B cell (primary cell): ENCODE measurements around the gene RSPH6A. TPM values are rescaled to one million over a fixed set of nuclear protein-coding genes. Genes with fewer than 3 reads are reported as not detected.

ENCODE experiments used
- ATAC-seq: fragments of 200-7000 bp; cut with Tn5 transposase; one replicate; pipeline ENCODE4 v1.10.0; 2021; ENCODE audit warnings: low read depth, mild to moderate bottlenecking, moderate number of reproducible peaks, moderate library complexity
- CTCF ChIA-PET: fragments of 350-600 bp; sonication (Branson Sonifier 250); formaldehyde crosslinking; loops from one replicate; lab custom pipeline; 2021; ENCODE audit warnings: antibody characterized with exemption, inconsistent platforms; lab: Charles Lee
- POLR2A ChIA-PET: fragments of 350-600 bp; sonication (Branson Sonifier 250); formaldehyde crosslinking; loops from one replicate; lab custom pipeline; 2021; ENCODE audit warnings: antibody characterized with exemption; lab: Charles Lee
- DNase-seq: peaks from one replicate; pipeline ENCODE4 v3.0.0; 2013
- H2AFZ ChIP-seq: 2 replicates; pipeline ENCODE4 v1.6.1; 2012; ENCODE audit warnings: mild to moderate bottlenecking, low read depth, low read length; ENCODE audit not compliant: insufficient read depth, poor library complexity, severe bottlenecking
- H3K27ac ChIP-seq, 2 donors: 1 replicate in 1 of 2; 2 replicates in 1 of 2; pipeline ENCODE4 v1.5.1; 2012 to 2013; ENCODE audit warnings: low read length in 2 of 2, mild to moderate bottlenecking in 2 of 2, moderate library complexity in 1 of 2
- H3K27me3 ChIP-seq, 4 experiments: fragments of 200-600 bp in 1 of 4; sonication (generic) in 1 of 4; replicated peaks in 1 of 4; 1 replicate in 2 of 4; 2 replicates in 2 of 4; pipeline versions ENCODE4 v1.6.1 to v1.7.0; 2013 to 2016; ENCODE audit warnings: low read length in 3 of 4, mild to moderate bottlenecking in 2 of 4, mixed read lengths in 1 of 4, moderate library complexity in 1 of 4; ENCODE audit not compliant: insufficient read depth in 4 of 4, control insufficient read depth in 3 of 4; ENCODE audit errors: control extremely low read depth in 1 of 4
- H3K36me3 ChIP-seq, 2 experiments: replicated peaks in 1 of 2; 1 replicate in 1 of 2; 2 replicates in 1 of 2; pipeline versions ENCODE4 v1.6.1 to v1.7.1; 2013; ENCODE audit warnings: low read length in 1 of 2; ENCODE audit not compliant: insufficient read depth in 2 of 2, control insufficient read depth in 1 of 2; ENCODE audit errors: control extremely low read depth in 1 of 2, extremely low read depth in 1 of 2
- H3K4me1 ChIP-seq, 2 donors: fragments of 200-600 bp in 1 of 2; sonication (generic) in 1 of 2; 1 replicate in 1 of 2; 2 replicates in 1 of 2; pipeline versions ENCODE4 v1.5.1 to v1.6.1; 2013 to 2017; ENCODE audit warnings: low read length in 2 of 2; ENCODE audit not compliant: control insufficient read depth in 2 of 2, insufficient read depth in 2 of 2
- H3K4me2 ChIP-seq: replicated peaks from 2 replicates; pipeline ENCODE3; 2012; ENCODE audit warnings: mild to moderate bottlenecking, low read depth, low read length; ENCODE audit not compliant: poor library complexity, severe bottlenecking
- H3K4me3 ChIP-seq, 5 experiments: fragments of 200-600 bp in 1 of 5; sonication (generic) in 1 of 5; 1 replicate in 3 of 5; 2 replicates in 2 of 5; pipeline versions ENCODE4 v1.5.1 to v1.7.0; 2011 to 2016; ENCODE audit warnings: low read length in 4 of 5, mild to moderate bottlenecking in 4 of 5, low read depth in 2 of 5, control low read depth in 1 of 5, moderate library complexity in 1 of 5; ENCODE audit not compliant: insufficient read depth in 1 of 5; ENCODE audit errors: control extremely low read depth in 1 of 5, extremely low read depth in 1 of 5
- H3K79me2 ChIP-seq: fragments of 200-600 bp; sonication (generic); one replicate; pipeline ENCODE4 v1.6.0; 2016; ENCODE audit warnings: low read length; ENCODE audit not compliant: control insufficient read depth, insufficient read depth
- H3K9ac ChIP-seq: fragments of 200-600 bp; sonication (generic); 2 replicates; pipeline ENCODE4 v1.6.1; 2017; ENCODE audit warnings: mild to moderate bottlenecking, low read length, moderate library complexity
- H3K9me3 ChIP-seq, 3 donors: one replicate each; pipeline versions ENCODE4 v1.6.1 to v1.7.1; 2013; ENCODE audit warnings: low read length in 2 of 3; ENCODE audit not compliant: control insufficient read depth in 2 of 3, insufficient read depth in 1 of 3; ENCODE audit errors: control extremely low read depth in 1 of 3
- H4K20me1 ChIP-seq: 2 replicates; pipeline ENCODE4 v1.6.0; 2012; ENCODE audit warnings: mild to moderate bottlenecking, low read length; ENCODE audit not compliant: insufficient read depth, control insufficient read depth, poor library complexity, severe bottlenecking
- H3K27ac Mint-ChIP-seq: one replicate; pipeline ENCODE4 v1.8.0; 2021; ENCODE audit warnings: mixed read lengths
- H3K27me3 Mint-ChIP-seq: one replicate; pipeline ENCODE4 v1.8.0; 2021; ENCODE audit warnings: mixed read lengths
- H3K4me1 Mint-ChIP-seq: one replicate; pipeline ENCODE4 v1.8.0; 2021; ENCODE audit warnings: mixed read lengths
- H3K4me3 Mint-ChIP-seq: one replicate; pipeline ENCODE4 v1.8.0; 2021; ENCODE audit warnings: mixed read lengths
- H3K9me3 Mint-ChIP-seq: one replicate; pipeline ENCODE4 v1.8.0; 2022; ENCODE audit warnings: mixed read lengths; ENCODE audit not compliant: insufficient read depth
- CTCF ChIP-seq: fragments of 200-600 bp; IDR thresholded peaks from one replicate; pipeline ENCODE4 v1.8.0; 2022; ENCODE audit warnings: antibody characterized with exemption, mild to moderate bottlenecking
- EZH2 ChIP-seq: IDR thresholded peaks from 2 replicates; pipeline ENCODE4 v1.6.1; 2012; ENCODE audit warnings: borderline replicate concordance, low read depth, mild to moderate bottlenecking, moderate library complexity, low read length; ENCODE audit not compliant: insufficient read depth, poor library complexity, severe bottlenecking
- WGBS: methylation state at CpG from one replicate; pipeline ENCODE4 v1.1.5; 2013; ENCODE audit warnings: missing lambda C conversion rate; ENCODE audit not compliant: insufficient coverage; 5-methylcytosine and 5-hydroxymethylcytosine counted together
- intact Hi-C: fragments of 100-400 bp; cut with micrococcal nuclease; formaldehyde crosslinking; loops from one replicate; pipeline ENCODE4 v1.10.0; 2022
- polyA plus RNA-seq: library from polyadenylated mRNA; depleted of rRNA; stranded (reverse); fragments of >200 nt; gene quantifications from 2 replicates; pipeline ENCODE4 v1.2.3, GENCODE V29; 2012
- total RNA-seq, 2 donors: library from RNA; stranded (reverse); fragments of 120-200 nt in 1 of 2; gene quantifications; 1 replicate in 1 of 2; 2 replicates in 1 of 2; pipeline versions ENCODE4 v1.2.3 to v1.2.4, GENCODE V29; 2013 to 2022

Gene RSPH6A
- total and polyA plus RNA-seq, 2 donors (not counting 1 experiment from before 2014, with no cell fraction given): 0.03 to 0.62 TPM

DNA sequence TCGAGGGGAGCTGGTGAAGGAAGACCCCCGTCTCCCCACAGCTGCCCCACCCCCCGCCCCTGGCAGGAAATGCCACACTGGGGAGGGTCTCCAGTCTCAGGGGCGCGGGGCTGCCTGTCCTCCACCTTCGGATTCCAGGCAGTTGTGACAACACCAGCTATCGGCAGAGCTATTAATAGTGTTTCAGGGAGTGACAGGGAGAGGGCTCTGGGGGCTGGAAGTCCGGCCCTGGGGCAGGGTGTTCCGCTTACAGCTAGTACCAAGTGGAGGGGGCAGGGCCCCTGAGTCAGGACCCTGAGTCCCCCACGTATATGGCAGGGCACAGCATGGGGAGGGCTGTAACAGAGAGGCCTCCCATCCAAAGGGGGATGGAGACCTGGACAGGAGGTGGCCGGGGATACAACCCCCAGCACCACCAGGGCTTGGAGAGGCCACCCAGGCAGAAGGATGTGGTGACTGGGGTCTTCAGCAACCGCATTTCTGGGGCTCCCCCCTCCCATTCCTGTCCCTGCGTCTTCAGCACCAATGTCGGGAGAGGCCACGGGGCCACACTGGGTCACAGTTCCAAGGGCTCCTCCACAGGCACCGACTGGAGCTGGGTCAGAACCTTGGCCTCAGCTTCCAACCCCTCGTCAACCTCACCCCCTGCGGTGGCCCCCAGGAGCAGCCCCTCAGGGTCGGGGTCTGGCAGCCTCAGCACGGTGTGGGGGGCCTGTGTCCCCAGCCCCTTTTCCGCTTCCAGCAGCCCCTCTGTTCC, 50.0 kb downstream of the RSPH6A start:
- H3K79me2 ChIP-seq: no peaks in the 10 kb centered on the region
- no peak overlapping the region for H2AFZ ChIP-seq
- no peak overlapping the region for H3K27ac ChIP-seq
- ChIA-PET CTCF (no interaction called here), POLR2A (interaction anchor here (0.6 kb wide), 1 partner anchor 16 kb away, joined by 8 read pairs; no protein-coding TSS in a partner anchor)
- no peak overlapping the region for H3K4me3 ChIP-seq
- 83% methylated on average over 15 of the region's 21 CpGs for WGBS
- Mint-ChIP-seq H3K9me3 (no peaks in the 10 kb centered on the region), H3K27me3 (peaks cover 13% of the 10 kb centered on the region), H3K27ac (no peak overlapping the region), H3K4me1 (peaks cover 9% of the 10 kb centered on the region), H3K4me3 (no peak overlapping the region)
- no peak for DNase-seq
- intact Hi-C loops: no loop called here
- peaks cover 8 to 19% of the 10 kb centered on the region in 2 donors for H3K4me1 ChIP-seq
- no peak for TF ChIP-seq EZH2
- TF ChIP-seq CTCF: no peak
- no peak overlapping the region for H3K4me2 ChIP-seq
- no peak for ATAC-seq
- no peaks in the 10 kb centered on the region for H3K36me3 ChIP-seq
- peaks cover 0 to 44% (median 8%) of the 10 kb centered on the region in 4 experiments for H3K27me3 ChIP-seq
- no peaks in the 10 kb centered on the region for H4K20me1 ChIP-seq
- H3K9ac ChIP-seq: no peak overlapping the region
- H3K9me3 ChIP-seq: peaks cover 0 to 3% (median 0%) of the 10 kb centered on the region in 3 donors

DNA sequence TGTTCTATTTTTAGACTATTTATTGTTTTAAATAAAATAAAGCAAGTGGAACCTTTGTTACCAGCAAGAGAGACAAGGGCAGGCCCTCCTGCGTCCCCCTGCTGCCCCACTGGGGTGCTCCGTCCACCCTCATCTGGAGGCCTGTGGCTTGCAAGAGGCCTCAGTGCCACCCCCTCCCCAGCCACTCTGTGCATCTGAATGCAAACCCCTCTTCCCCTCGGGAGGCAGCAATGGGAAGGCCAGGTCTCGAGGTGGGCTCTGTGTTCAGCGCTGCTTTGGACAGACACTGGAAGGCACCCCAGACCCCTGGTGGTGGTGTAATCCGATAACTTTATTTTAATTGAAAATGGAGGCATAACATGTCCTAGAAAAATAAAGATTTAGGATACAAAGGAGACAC, 50.6 kb downstream of the RSPH6A start:
- ChIA-PET CTCF (no interaction called here), POLR2A (interaction anchor here (0.6 kb wide), 1 partner anchor 17 kb away, joined by 8 read pairs; no protein-coding TSS in a partner anchor)
- Histone ChIP-seq H3K4me2 (no peak overlapping the region), H3K79me2 (no peaks in the 10 kb centered on the region), H4K20me1 (no peaks in the 10 kb centered on the region), H3K4me3 (no peak overlapping the region), H3K27ac (no peak overlapping the region), H2AFZ (no peak overlapping the region), H3K9me3 (peaks cover 0 to 3% (median 0%) of the 10 kb centered on the region in 3 donors), H3K36me3 (no peaks in the 10 kb centered on the region), H3K9ac (no peak overlapping the region), H3K4me1 (peaks cover 8 to 13% of the 10 kb centered on the region in 2 donors), H3K27me3 (peaks cover 0 to 44% (median 8%) of the 10 kb centered on the region in 4 experiments)
- Mint-ChIP-seq H3K4me3 (no peak overlapping the region), H3K4me1 (peaks cover 5% of the 10 kb centered on the region), H3K9me3 (no peaks in the 10 kb centered on the region), H3K27ac (no peak overlapping the region), H3K27me3 (peaks cover 14% of the 10 kb centered on the region)
- TF ChIP-seq CTCF (no peak), EZH2 (no peak)
- DNase-seq (no peak), ATAC-seq (no peak)
- intact Hi-C loops: no loop called here
- 87% methylated on average over 5 of the region's 6 CpGs for WGBS
